K562 (cell line): Measurements from ENCODE around the gene ITGB5. TPM values are rescaled to one million over a fixed set of nuclear protein-coding genes. Genes with fewer than 3 reads are reported as not detected.

Source experiments
- CCAR2 ChIP-seq: fragments of 200-400 bp; formaldehyde crosslinking; IDR thresholded peaks from 2 replicates; pipeline ENCODE4 v1.6.1; 2017; ENCODE audit warnings: mild to moderate bottlenecking, low read depth, low read length
- CHD1 ChIP-seq: fragments of 200-600 bp; sonication (generic); IDR thresholded peaks from one replicate; pipeline ENCODE4 v1.6.1; 2012; ENCODE audit warnings: mild to moderate bottlenecking, moderate library complexity, low read length, inconsistent platforms
- GTF2F1 ChIP-seq: IDR thresholded peaks from 2 replicates; pipeline ENCODE4 v1.6.1; 2011; ENCODE audit warnings: low read depth, low read length, improper control_type of control experiment
- HCFC1 ChIP-seq: IDR thresholded peaks from 2 replicates; pipeline ENCODE4 v1.6.1; 2012; ENCODE audit warnings: low read depth, low read length, improper control_type of control experiment
- MGA ChIP-seq: fragments of 450-650 bp; IDR thresholded peaks from 2 replicates; pipeline ENCODE4 v1.6.1; 2016; ENCODE audit warnings: mild to moderate bottlenecking, moderate library complexity
- NFXL1 ChIP-seq: fragments of 450-650 bp; formaldehyde crosslinking; IDR thresholded peaks from 2 replicates; pipeline ENCODE4 v1.4.0; 2021; ENCODE audit warnings: mild to moderate bottlenecking
- RBBP5 ChIP-seq: fragments of 200-600 bp; sonication (generic); IDR thresholded peaks from 2 replicates; pipeline ENCODE4 v1.6.1; 2012; ENCODE audit warnings: borderline replicate concordance, mild to moderate bottlenecking, low read length, control low read depth, inconsistent platforms; ENCODE audit not compliant: insufficient read depth, poor library complexity, severe bottlenecking
- SNIP1 ChIP-seq: fragments of 450-650 bp; IDR thresholded peaks from 2 replicates; pipeline ENCODE4 v1.7.1; 2017; ENCODE audit warnings: low read depth, mild to moderate bottlenecking
- SREBF1 ChIP-seq: fragments of 150-350 bp; IDR thresholded peaks from 2 replicates; pipeline ENCODE4 v1.6.1; 2014; ENCODE audit warnings: antibody characterized with exemption, low read depth, low read length, borderline replicate concordance
- ZFP1 ChIP-seq: fragments of 450-650 bp; formaldehyde crosslinking; IDR thresholded peaks from 2 replicates; pipeline ENCODE4 v1.4.0; 2020; ENCODE audit warnings: mild to moderate bottlenecking, mixed read lengths
- ZNF696 ChIP-seq: fragments of 250-450 bp; sonication (Bioruptor Pico); conservative IDR thresholded peaks from 2 replicates; pipeline ENCODE4 v1.4.0; 2020; ENCODE audit warnings: mild to moderate bottlenecking, moderate library complexity
- polyA plus RNA-seq, 8 experiments: library from polyadenylated mRNA; depleted of rRNA in 4 of 8; stranded (reverse) in 5 of 8; unstranded in 3 of 8; fragments of >200 nt; fragmentation: Nextera tagmentation in 2 of 8; fragmentation: Illumina TruSeq in 1 of 8; extraction: Ambion mirVana in 2 of 8; extraction: Trizol in 1 of 8; gene quantifications; 2 replicates each; pipeline versions ENCODE4 v1.2.1 to v1.2.3, GENCODE V29; 2011 to 2014; ENCODE audit warnings: inconsistent platforms in 1 of 8, missing spikeins in 1 of 8
- total RNA-seq, 7 experiments: library from RNA; depleted of rRNA in 6 of 7; stranded (reverse); fragments of >200 nt in 6 of 7; fragmentation: Illumina TruSeq in 2 of 7; extraction: Trizol in 2 of 7; gene quantifications; 2 replicates each; pipeline versions ENCODE4 v1.2.1 to v1.2.3, GENCODE V29; 2011 to 2021; ENCODE audit warnings: low replicate concordance in 1 of 7
- TF ChIP-seq, protein P1 (sequence below): fragments of 450-650 bp; IDR thresholded peaks from 2 replicates; pipeline ENCODE4 v1.6.1; 2018; ENCODE audit not compliant: partially characterized antibody

Gene ITGB5
- total and polyA plus RNA-seq, 9 of the 15 experiments (the other 6 are each of a cell fraction or from before 2014, with no cell fraction given) = 1.7 to 46.8 (median 9.9) TPM

GRCh38 chr3:124730129-124730940 lies 156.8 kb downstream of the ITGB5 start, which contains the start of gene UMPS (continued):
- peak; percentile 66 for TF ChIP-seq MGA
- peak; percentile 73 for TF ChIP-seq RBBP5
- TF ChIP-seq SREBF1 = no peak
- TF ChIP-seq ZNF696 (CRISPR knock-in tag) = no peak
- TF ChIP-seq GTF2F1 = no peak
- no peak for TF ChIP-seq SNIP1
- TF ChIP-seq CCAR2 = no peak
- no peak for TF ChIP-seq ZFP1 (CRISPR knock-in tag)
- TF ChIP-seq CHD1 = no peak
- no peak for TF ChIP-seq NFXL1 (CRISPR knock-in tag)
- TF ChIP-seq, protein P1, sequence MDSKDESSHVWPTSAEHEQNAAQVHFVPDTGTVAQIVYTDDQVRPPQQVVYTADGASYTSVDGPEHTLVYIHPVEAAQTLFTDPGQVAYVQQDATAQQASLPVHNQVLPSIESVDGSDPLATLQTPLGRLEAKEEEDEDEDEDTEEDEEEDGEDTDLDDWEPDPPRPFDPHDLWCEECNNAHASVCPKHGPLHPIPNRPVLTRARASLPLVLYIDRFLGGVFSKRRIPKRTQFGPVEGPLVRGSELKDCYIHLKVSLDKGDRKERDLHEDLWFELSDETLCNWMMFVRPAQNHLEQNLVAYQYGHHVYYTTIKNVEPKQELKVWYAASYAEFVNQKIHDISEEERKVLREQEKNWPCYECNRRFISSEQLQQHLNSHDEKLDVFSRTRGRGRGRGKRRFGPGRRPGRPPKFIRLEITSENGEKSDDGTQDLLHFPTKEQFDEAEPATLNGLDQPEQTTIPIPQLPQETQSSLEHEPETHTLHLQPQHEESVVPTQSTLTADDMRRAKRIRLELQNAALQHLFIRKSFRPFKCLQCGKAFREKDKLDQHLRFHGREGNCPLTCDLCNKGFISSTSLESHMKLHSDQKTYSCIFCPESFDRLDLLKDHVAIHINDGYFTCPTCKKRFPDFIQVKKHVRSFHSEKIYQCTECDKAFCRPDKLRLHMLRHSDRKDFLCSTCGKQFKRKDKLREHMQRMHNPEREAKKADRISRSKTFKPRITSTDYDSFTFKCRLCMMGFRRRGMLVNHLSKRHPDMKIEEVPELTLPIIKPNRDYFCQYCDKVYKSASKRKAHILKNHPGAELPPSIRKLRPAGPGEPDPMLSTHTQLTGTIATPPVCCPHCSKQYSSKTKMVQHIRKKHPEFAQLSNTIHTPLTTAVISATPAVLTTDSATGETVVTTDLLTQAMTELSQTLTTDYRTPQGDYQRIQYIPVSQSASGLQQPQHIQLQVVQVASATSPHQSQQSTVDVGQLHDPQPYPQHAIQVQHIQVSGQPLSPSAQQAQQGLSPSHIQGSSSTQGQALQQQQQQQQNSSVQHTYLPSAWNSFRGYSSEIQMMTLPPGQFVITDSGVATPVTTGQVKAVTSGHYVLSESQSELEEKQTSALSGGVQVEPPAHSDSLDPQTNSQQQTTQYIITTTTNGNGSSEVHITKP = no peak
- peak; percentile 76 for TF ChIP-seq HCFC1
